HG02870 (cell line): ENCODE measurements around the gene IGFBP5.

Source experiments
- ATAC-seq: cut with Tn5 transposase; IDR thresholded peaks from one replicate; pipeline ENCODE4 v1.9.1; 2021; ENCODE audit warnings: mild to moderate bottlenecking, moderate library complexity; ENCODE audit not compliant: unreplicated experiment

IGFBP5 gene

GRCh38 chr2:216695401-216695821 lies at the start of gene IGFBP5:
Gene IGFBP5 (minus strand): TSS chr2:216695549. CDS start chr2:216694775, 774 bp downstream.
- no peak for ATAC-seq

GRCh38 chr2:216743781-216744180 lies 48.4 kb upstream of the IGFBP5 start:
- no peak for ATAC-seq

GRCh38 chr2:216742411-216742810 lies 47.1 kb upstream of the IGFBP5 start:
- ATAC-seq = no peak

GRCh38 chr2:216741223-216741593 lies 45.9 kb upstream of the IGFBP5 start:
- no peak for ATAC-seq

- no peak for ATAC-seq
Observed at GRCh38 chr2:216740557-216741222, 45.3 kb upstream of the IGFBP5 start.

GRCh38 chr2:216739035-216739434 lies 43.7 kb upstream of the IGFBP5 start:
- no peak for ATAC-seq

- no peak for ATAC-seq
Observed at GRCh38 chr2:216737676-216738075, 42.3 kb upstream of the IGFBP5 start.

- no peak for ATAC-seq
Observed at GRCh38 chr2:216736326-216736725, 41.0 kb upstream of the IGFBP5 start.

GRCh38 chr2:216735668-216736067 lies 40.3 kb upstream of the IGFBP5 start:
- ATAC-seq = no peak

- no peak for ATAC-seq
Observed at GRCh38 chr2:216735086-216735485, 39.7 kb upstream of the IGFBP5 start.

- no peak for ATAC-seq
Observed at GRCh38 chr2:216733046-216733445, 37.7 kb upstream of the IGFBP5 start.

GRCh38 chr2:216732334-216732733 lies 37.0 kb upstream of the IGFBP5 start:
- no peak for ATAC-seq

- no peak for ATAC-seq
Observed at GRCh38 chr2:216731465-216731864, 36.1 kb upstream of the IGFBP5 start.

GRCh38 chr2:216730871-216731270 lies 35.5 kb upstream of the IGFBP5 start:
- no peak for ATAC-seq

GRCh38 chr2:216727346-216728122 lies 32.2 kb upstream of the IGFBP5 start:
- no peak for ATAC-seq

GRCh38 chr2:216724190-216724589 lies 28.8 kb upstream of the IGFBP5 start:
- ATAC-seq = no peak

GRCh38 chr2:216721141-216721540 lies 25.8 kb upstream of the IGFBP5 start:
- ATAC-seq = no peak

GRCh38 chr2:216720722-216721121 lies 25.4 kb upstream of the IGFBP5 start:
- ATAC-seq = no peak

- ATAC-seq = no peak
Observed at GRCh38 chr2:216717907-216718615, 22.7 kb upstream of the IGFBP5 start.

GRCh38 chr2:216717491-216717901 lies 22.1 kb upstream of the IGFBP5 start:
- no peak for ATAC-seq

- ATAC-seq = no peak
Observed at GRCh38 chr2:216716109-216716508, 20.8 kb upstream of the IGFBP5 start.
